HG02642 (cell line): Measurements from ENCODE around the gene DISC1.
"Not testable (repeated sequence)": the region's sequence is repeated elsewhere in the genome, so short reads cannot be mapped to it uniquely, and the experiment has no call there.

ENCODE experiments used
- ATAC-seq: cut with Tn5 transposase; IDR thresholded peaks from one replicate; pipeline ENCODE4 v1.9.1; 2021; ENCODE audit warnings: mild to moderate bottlenecking; ENCODE audit not compliant: unreplicated experiment, poor library complexity

The DISC1 gene

GRCh38 chr1:231605149-231606100 lies 21.2 kb upstream of the DISC1 start:
- ATAC-seq: no peak

- no peak for ATAC-seq
These were observed 19.9 kb upstream of the DISC1 start for GRCh38 chr1:231606712-231607111.

DNA sequence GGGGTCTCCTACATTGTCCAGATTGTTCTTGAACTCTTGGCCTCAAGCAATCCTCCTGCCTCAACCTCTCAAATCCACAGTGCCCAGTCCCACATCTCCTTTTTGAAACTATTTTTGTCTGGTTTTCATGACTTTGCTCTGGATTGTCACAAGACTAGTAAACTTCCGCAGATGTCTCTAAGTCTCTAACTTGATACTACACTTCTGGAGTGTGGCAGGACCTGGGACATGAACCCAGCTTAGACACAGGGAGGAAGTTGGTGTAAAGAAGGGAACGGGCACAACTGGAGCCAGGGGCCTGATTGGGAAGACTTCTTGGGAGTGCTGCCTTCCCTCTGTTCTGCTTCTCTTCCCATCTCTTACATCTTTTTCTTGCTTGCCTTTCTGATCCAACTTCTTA lies 16.2 kb upstream of the DISC1 start:
- ATAC-seq: no peak

GRCh38 chr1:231611111-231611510 lies 15.5 kb upstream of the DISC1 start:
- ATAC-seq: no peak

DNA sequence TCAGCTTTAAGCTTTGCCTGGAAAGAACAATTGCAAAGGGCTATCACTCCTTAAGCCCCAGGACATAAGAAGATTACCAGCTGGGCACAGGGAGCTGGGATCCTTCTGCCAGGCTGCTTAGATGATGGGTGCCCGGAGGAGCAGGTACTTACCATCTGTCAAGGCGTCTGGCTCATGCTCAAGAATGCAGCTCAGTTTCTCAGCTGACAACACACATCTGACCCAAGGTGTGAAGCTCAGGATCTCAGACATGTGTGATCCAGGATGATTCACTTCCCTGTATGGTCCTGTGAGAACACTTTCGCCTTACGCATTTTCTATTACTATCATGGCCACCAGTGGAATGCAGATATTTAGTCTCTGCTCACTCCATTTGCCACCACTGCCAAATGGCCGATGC lies 14.7 kb upstream of the DISC1 start:
- no peak for ATAC-seq

DNA sequence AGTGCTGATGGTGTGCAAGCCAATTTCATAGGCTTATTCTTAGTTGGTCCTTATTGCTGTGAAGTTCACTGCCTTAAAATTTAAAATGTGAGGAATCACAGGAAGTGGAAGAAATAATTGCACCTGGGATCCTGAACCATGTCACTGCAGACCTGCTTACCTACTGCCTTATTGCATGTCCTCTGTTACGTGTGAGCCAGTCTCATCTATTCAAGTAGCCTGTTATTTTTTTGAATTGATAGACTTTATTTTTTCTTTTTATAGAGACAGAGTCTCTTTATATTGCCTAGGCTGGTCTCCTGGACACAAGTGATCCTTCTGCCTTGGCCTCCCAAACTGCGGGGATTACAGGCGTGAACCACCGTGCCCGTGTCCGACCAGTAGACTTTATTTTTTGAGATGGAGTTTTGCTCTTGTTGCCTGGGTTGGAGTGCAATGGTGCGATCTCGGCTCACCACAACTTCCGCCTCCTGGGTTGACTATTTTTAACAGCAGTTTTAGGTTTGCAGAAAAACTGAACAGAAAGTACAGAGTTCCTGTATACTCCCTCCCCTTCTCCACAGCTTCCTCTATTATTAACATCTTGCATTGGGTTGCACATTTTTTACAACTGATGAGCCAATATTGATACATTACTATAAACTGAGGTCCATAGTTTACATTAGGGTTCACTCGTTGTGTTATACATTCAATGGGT lies 14.0 kb upstream of the DISC1 start:
- peak; percentile 97 for ATAC-seq

GRCh38 chr1:231613419-231614349 lies 12.9 kb upstream of the DISC1 start:
- ATAC-seq: no peak

- ATAC-seq: no peak
These were observed 9.9 kb upstream of the DISC1 start for GRCh38 chr1:231616667-231617066.

DNA sequence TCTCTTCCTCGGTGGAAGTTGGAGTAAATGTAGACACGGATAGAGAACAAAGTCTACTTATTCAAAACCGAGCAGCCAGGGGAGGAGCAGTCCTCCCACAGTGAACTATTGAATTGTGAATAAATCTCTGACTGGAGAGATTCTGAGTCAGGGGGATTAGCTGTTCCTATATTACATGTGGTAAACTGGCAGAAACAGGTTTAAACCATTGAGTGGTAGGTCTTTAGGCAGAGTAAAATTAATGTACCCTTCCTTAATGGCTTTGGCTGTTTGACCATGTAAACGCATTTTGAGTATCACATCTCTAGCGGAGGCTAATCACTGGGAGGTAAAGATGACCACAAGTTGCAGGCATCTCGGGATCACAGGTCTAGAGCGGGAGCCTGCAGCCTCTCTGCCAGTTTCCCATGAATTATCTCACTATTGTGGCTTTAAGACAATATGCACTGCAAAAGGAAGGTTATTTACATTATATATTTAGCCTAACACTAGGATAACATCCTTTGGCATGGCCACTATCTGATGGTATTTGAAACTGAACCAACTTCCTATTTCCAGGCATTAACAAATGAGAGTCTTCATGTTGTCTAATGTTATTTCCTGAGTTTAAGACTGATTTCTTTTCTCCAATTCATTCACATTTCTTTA lies 7.9 kb upstream of the DISC1 start:
- no peak for ATAC-seq

GRCh38 chr1:231619257-231619634 lies 7.3 kb upstream of the DISC1 start:
- ATAC-seq: no peak

DNA sequence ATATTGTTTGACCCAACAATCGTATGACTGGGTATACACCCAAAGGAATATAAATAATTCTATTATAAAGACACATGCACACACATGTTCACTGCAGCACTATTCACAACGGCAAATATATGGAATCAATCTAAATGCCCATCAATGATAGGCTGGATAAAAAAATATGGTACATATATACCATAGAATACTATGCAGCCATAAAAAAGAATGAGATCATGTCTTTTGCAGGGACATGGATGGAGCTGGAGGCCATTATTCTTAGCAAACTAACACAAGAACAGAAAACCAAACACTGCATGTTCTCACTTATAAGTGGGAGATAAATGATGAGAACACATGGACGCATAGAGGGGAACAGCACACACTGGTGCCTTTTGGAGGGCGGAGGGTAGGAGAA lies 1.5 kb upstream of the DISC1 start:
- ATAC-seq: not testable (repeated sequence)

DNA sequence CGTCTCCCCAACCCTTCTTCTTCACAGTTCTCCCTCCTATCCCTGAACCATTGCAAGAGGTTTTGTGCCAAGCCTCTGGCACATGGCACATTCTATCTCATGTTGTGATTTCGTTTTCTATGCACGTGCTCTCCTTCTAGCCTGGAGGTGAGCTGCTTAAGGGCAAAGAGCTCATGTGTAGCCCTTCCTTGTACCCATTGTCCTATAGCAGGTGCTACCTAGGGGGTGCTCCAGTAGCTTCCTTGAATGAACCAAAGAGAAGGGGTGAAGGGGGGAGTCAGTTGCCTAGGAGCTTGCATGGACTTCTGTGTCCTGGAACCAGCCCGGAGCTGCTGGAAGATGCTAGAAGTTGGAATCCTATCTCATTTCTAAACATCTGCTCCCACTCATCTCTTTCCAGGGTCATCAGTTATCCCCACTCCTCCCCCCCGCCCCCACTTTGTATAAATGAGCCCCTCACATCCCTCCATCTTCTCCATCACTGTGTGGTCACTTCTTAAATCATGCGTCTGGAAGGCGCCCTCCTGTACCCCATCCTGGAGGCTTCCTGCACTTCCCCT lies 535 bp upstream of the DISC1 start:
- no peak for ATAC-seq

GRCh38 chr1:231626951-231627614 lies 493 bp downstream of the DISC1 start:
- peak; percentile 57 for ATAC-seq

DNA sequence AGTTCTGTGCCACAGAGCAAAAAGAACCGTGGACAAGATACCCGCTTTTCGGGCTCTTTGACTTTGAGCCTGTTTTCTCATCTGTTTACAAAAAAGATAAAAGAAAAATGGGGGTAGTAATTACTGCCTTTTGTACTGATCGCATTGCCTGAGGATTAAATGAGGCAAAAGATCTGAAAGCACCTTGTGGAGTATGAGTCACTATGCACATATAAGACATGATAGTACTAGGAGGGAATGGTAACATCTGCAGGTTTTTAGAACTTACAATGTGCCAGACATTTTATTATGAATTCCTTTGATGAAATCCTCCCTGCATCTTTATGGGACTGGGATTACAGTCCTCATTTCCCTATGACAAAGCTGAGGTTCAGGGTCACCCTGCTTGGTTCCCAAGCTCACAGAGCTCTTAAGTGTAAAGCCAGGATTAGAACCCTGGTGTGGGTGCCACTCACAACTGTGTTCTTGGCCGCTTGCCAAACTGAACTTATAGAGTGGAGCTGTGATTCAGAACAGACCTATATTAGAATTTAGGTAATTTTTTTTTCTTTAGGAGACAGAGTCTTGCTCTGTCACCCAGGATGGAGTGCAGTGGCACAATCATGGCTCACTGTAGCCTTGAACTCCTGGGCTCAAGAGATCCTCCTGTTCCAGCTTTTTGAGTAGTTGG lies 1.8 kb downstream of the DISC1 start:
- no peak for ATAC-seq

GRCh38 chr1:231629132-231629531 lies 2.5 kb downstream of the DISC1 start:
- ATAC-seq: no peak

- no peak for ATAC-seq
These were observed 4.1 kb downstream of the DISC1 start for GRCh38 chr1:231630558-231631205.

GRCh38 chr1:231631717-231632116 lies 5.1 kb downstream of the DISC1 start:
- ATAC-seq: no peak

- ATAC-seq: no peak
These were observed 5.5 kb downstream of the DISC1 start for GRCh38 chr1:231632119-231632518.
